Ramos (cell line): ENCODE data around the gene IL7R.

ENCODE experiments used
- in situ Hi-C: fragments of 300-500 bp; cut with MboI; formaldehyde crosslinking; loops from one replicate; pipeline ENCODE4 v1.14.3; 2022; ENCODE audit warnings: low sequenced_read_pairs; ENCODE audit not compliant: unreplicated experiment

The IL7R gene, protein sequence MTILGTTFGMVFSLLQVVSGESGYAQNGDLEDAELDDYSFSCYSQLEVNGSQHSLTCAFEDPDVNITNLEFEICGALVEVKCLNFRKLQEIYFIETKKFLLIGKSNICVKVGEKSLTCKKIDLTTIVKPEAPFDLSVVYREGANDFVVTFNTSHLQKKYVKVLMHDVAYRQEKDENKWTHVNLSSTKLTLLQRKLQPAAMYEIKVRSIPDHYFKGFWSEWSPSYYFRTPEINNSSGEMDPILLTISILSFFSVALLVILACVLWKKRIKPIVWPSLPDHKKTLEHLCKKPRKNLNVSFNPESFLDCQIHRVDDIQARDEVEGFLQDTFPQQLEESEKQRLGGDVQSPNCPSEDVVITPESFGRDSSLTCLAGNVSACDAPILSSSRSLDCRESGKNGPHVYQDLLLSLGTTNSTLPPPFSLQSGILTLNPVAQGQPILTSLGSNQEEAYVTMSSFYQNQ

DNA sequence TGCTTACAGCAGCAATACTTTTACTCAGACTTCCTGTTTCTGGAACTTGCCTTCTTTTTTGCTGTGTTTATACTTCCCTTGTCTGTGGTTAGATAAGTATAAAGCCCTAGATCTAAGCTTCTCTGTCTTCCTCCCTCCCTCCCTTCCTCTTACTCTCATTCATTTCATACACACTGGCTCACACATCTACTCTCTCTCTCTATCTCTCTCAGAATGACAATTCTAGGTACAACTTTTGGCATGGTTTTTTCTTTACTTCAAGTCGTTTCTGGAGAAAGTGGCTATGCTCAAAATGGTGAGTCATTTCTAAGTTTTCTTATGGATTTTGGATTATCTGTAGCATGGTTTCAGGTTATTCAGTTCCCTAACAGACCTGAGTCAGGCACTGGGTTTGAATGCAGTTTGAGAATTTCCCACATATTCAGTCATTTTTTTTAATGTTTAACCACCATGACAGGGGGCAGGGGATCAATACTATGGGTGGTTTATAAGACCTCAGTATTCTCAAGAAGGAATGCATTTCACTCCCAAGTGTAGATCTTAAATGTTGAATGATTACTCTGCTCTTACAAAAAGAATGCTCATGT lies at the start of gene IL7R:
Gene IL7R, plus strand, starts transcription at position 127 of the 587 bp plus-strand sequence. Its CDS starts 87 bp downstream, at position 214.
- in situ Hi-C loops = no loop called here

DNA sequence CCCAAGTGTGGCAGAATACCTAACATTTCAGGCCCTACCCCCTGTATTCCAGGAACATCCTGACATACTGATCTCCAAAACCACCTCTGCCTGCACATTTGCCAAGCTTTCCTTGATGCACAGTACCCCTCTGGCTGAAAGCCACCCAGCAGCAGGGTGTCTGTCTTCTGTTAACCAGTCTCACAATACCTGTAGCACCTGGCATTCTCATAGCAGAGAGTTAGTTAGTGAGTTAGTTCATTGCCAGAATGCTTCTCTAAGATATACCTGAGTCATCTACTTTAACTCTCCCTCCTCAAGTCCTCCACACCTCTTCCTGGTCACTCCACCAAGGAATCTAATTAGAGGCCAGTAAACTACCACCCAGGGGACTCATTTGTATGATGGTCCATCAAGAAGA lies 46.1 kb upstream of the IL7R start:
- in situ Hi-C loops = no loop called here

DNA sequence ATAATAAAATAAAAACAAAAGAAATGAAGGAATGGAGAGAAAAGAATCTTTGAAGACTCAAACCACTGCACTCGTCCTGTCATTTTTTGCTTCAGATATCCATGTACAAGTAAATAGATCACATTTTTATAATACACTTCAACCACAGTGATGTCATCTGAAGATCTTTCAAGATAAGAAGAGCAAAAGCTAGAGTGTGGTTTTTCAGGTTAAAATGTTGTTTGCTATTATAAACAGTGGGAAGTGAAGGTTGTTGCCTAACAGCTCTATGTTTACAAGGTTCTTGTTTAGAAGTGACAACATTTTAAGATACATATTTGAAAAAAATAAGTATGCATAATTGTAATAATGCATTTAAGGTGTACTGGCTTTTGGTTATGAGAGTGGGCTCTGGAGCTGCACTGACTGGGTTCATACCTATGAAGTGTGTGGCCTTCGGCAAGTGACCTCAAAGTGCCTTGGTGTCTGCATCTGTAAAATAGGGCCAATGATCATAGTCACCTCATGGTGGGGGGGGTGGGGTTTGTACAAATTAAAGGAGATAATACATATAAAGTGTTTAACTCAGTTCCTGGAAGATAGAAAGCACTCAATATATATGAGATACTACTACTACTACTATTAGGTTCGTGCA lies 45.5 kb upstream of the IL7R start:
- in situ Hi-C loops = no loop called here

DNA sequence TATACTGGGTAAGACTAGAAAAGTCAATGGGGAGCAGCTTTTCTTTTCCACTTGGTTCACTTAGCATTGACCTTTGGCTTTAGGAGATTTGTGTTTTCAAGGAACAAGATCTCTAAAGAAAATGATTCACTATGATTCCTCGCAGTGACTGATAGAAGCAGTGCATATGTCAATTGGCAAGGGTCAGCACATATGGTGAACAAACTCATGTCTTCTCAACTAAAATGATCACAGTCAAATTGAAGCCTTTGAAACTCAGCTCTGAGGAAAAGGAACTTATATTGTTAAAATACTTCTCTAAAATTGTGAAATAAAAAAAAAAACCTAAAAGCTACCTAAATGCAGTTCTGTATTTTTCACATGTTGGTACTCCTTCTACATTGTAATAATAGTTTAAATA lies 43.2 kb upstream of the IL7R start:
- in situ Hi-C loops = no loop called here

DNA sequence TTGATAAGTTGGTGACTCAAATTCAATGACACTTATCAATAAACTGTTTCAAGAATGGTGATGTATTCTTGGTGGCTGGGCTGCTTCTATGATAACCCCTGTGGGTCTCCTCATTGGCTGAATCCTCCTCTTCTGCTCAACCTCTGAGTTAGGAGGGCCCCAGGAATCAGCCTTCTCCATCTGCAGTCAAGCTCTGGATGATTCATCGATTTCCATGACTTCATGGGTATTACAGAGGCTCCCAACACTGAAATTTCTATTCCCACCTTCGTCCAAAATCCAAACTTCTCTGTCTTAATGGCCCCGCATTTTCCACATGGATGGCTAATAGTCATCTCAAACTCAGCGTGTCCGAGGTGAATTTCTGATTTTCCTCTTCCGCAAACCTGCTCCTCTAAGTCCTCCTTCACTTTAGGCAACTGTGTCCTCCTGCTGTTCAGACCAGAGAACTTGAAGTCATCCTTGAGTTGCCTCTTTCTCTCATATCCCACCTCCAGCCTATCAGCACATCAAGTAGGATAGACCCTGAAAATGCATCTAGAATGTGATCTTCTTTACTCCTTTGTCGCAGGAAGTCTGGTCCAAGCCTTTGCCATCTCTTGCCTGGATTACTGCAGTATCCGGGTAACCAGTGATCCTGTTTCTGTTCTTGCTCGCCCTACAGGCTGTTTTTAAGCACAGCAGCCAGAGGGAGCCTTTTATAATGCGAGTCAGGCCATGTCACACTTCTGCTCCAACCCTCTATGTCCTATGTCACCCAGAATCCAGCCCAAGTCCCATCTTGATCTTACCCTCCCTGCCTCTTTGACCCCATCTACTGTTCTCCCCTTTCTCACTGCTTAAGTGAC lies 41.4 kb upstream of the IL7R start:
- in situ Hi-C loops = no loop called here

DNA sequence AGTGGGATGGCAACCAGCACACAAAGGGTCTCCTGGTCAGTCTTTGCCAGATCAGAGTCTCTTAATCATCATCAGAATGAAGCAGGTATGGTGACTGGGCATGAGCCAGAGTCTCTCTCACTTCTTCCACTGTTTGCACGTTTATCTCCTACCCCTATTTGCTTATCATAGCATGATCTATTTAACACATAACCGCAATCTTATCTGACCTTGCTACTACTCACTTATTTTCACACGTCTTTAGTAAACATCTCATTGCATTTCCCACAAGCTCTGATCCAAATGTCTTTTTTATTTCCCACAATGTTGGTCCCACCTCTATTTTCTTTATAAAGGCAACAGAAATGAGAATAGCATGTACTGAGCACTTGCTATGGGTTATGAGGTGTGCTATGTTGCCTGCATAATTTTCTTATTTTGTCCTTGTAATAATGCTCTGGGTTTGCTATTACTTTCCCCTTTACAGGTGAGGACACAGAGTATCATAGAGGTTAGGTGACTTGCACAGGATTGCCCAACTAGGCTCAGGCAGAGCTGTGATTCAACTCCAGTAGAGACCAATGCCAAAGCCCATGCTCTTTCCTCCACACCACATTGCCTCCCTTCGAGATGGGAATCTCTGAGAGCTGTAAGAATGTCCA lies 39.7 kb upstream of the IL7R start:
- in situ Hi-C loops = no loop called here

DNA sequence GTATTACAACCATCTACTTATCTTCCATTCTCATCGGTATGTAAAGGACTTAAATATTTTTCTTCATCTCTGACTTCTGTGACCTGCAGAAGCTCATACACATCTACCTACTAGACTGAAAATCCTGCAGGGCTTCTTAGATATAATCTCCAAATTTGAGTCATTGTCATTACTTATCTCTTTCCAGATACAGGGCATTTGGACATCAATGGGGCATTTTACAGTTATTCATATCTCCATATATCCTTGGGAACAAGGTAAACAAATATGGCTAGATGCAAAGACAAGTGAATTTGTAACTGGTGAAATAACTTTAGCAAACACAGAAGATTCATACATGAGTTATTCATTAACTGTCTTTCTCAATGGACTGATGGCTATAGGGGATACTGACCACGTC lies 37.7 kb upstream of the IL7R start:
- in situ Hi-C loops = no loop called here

DNA sequence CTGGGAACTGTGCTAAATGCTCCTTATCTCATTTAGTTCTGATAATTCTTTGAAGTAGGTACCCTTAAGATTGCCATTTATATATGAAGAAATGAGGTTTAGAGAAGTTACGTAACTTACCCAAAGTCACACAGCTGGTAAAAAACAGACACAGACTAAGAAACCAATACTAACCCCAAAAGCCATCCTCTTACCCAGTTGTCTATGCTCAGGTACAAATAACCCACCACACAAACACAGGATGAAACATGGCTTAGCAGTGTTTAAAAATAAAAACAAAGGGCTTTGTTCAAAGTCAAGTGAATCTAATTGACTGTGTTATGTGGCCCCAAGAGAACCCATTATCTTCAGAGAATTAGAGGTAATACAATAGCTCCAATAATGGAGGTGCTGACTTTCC lies 37.0 kb upstream of the IL7R start:
- in situ Hi-C loops = no loop called here

DNA sequence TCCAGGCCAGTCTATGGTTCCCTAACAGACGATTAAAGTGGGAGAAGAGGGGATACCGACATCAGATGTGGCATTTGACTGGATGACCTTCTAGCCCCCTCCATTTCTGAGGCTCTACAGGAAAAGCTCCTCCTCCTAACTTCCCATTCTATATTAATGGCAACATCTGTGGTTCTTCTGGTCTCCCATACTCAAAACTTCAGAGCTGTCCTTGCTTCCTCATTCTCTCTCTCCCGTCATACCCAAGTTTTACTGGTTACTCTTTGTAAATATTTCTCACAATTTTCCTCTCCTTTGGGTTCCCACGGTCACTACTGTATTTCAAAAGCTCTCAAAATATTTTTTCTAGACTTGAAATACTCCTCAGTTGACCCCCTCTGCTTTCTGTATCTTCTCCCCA lies 36.0 kb upstream of the IL7R start:
- in situ Hi-C loops = no loop called here

DNA sequence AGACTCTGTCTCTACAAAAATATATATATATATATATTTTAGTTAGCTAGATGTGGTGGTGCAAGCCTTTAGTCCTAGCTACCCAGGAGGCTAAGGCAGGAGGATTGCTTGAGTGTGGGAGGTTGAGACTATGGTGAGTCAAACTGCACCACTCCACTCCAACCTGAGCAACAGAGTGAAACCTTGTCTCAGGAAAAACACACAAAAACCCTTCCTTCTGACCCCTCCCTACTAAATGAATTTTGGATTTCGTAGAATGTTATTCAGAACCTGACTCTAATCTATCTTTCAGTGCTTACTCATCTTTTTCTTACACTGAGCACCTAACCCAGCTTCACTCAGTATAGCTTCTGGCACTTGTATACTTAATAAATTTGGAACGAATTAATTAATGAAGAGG lies 35.2 kb upstream of the IL7R start:
- in situ Hi-C loops = no loop called here

DNA sequence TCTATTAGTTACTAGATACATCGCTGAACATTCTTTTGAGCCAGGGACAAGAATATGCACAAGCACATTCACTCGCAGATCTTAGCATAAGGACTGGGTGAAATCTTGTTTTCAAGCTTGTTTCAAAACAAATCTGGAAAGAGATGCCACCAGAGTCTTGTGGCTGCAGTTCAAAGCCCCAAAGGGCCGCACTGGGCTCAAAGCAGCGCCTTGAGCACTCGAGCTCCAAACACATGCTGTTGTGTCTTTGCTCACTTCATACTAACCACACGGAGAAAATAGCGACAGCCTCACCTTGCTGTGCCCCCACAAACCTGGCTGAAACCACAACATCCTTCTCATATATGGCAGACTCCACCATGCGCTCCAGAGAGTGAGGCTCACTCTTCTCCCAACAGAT lies 34.2 kb upstream of the IL7R start:
- in situ Hi-C loops = no loop called here

DNA sequence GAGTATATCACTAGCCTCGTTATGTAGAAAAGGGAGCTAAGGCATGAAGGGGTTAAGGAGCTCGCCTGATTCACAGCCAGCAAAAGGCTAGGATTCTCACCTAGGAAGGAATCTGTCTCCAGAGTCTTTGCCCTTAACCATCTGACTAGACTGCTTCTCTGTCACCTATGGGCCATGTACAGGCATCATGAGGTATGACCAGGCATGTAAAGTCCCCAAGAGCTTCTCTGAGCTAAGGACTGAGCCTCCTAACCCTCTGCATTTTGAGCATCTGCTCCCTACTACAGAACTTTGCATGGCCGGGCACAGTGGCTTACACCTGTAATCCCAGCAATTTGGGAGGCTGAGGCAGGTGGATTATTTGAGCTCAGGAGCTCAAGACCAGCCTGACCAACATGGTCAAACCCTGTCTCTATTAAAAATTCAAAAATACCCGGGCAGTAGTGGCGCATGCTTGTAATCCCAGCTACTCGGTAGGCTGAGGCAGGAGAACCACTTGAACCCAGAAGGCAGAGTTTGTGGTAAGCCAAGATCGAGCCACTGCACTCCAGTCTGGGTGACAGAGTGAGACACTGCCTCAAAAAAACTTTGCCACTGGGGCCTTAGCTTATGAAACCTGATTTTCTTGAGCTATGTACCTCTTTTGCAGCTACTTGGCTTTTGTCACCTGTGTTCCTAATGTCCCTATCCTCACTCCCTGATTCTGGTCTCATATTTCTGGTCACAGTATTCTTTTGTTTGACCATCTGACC lies 33.2 kb upstream of the IL7R start:
- in situ Hi-C loops = no loop called here

DNA sequence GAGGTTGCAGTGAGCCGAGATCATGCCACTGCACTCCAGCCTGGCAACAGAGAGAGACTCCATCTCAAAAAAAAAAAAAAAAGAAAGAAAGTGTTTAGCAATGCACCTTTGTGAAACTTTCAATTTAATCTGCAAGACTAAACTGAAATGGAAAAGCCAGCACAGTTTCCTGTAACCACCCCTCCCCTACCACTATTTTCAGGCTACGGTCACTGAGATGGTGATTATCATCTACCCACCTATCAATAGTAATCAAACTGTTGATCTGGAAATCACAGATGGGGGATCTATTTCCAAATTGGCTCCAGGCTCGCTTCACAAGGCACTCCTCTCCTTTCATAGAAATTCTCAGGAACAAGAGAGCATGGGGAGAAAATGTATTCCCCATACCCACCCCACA lies 30.6 kb upstream of the IL7R start:
- in situ Hi-C loops = no loop called here

DNA sequence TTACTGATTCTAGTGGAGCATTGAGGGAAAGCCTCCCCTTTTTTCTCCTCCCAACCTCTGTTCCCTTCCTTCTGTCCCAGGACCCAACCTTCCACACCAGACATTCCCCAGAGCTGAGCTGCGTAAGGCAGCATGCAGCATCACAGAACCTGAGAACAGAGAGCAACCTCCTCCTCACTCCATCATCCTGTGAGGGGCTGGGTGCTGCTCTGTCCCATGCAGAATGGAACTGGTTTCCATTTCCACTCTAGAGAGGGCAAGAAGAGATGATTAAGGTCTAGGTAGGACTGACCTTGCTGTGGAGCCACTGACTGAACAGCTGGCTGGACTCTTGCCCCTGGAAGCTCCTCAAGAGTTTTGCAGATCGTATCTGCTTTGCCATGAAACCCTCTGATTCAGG lies 30.1 kb upstream of the IL7R start:
- in situ Hi-C loops = no loop called here

DNA sequence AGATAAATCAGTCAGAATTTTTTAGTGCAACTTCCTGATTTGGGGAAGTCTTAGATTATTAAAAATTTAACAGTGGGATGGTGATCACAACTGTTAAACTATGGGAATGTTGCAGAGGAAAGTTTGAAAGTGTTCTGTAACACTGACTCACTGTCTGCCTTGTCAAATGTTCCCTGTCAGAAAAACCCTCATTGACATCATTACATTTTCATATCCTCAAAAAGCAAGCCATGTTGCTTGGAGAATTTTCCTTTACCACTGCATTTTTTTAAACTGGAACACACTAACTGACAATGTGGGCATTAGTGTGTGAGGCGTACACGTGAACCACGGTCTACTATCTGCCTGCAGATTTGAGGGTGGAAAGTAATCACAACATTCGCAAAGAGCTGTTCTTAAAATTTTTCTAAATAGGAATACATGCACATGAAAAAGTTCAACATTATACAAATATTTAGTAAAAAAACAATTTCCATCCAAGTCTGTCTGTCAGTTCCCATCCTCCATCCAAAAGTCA lies 28.6 kb upstream of the IL7R start:
- in situ Hi-C loops = no loop called here

DNA sequence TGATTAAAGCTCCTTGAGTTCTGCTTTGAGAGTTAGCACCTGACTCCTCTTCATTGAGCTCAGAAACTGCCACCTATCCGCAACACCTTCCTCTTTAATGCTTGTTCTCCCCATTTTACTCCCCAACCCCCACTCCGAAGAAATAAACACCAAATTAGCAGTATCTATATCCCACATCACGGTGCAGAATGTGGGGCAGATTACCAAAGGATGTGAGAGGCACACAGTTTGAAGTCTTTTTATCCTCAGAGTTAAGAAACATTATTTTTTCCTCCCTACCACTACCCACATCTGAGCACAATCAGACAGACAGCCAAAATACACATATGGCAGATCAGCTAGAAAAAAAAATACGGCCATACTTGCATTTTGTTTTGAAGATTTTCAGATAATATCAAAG lies 26.1 kb upstream of the IL7R start:
- in situ Hi-C loops = no loop called here

DNA sequence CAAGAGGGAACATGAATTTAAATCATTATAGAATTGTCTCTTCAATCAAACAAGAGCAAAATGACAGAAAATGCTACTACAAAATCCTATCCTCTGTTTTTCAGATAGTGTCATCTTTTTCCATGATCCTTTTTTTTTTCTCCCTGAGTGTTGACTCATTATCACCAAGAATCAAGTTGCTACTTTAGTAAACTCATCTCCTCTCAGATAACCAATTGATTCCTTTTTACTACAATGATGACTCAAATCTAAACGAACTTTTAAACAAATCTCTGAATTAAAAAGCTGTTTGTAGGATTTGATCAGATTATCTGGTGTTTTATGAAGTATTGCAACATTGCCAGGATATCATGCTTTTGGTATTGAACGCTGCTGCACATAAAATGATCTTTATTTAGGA lies 23.9 kb upstream of the IL7R start:
- in situ Hi-C loops = no loop called here

DNA sequence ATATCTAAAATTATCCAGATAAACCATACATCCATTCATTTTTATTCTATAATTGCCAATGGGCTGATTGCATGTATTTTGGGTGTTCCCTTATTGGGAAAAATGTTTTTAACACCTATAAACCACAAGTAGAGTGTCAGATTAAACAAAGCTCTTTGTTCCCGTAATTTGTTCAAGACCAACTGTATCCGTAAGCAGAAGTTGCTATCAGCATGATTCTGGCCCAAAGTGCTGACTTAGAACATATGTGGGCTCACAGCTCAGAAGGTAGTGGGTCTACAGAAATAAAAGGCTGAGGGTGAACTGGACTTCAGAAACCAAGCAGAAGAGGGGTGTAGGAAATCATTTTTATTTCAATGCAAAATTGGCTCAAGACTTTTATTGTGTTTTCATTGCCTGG lies 23.5 kb upstream of the IL7R start:
- in situ Hi-C loops = no loop called here
